OCI-LY3 (cell line): ENCODE results near the gene RNF121.

Experiments
- H2AFZ ChIP-seq: fragments of 200-600, 300-600 bp; shearing (Covaris generic); 2 replicates; pipeline ENCODE4 v1.6.0; 2014; ENCODE audit warnings: antibody characterized with exemption, low read depth, low read length
- H3K27ac ChIP-seq: fragments of 200-600, 300-600 bp; sonication (generic); 2 replicates; pipeline ENCODE4 v1.5.1; 2014; ENCODE audit warnings: mild to moderate bottlenecking, low read length, moderate library complexity, mixed read lengths
- H3K27me3 ChIP-seq: fragments of 200-600, 300-600 bp; sonication (generic); 2 replicates; pipeline ENCODE4 v1.6.1; 2014; ENCODE audit warnings: low read depth, low read length, mixed read lengths
- H3K36me3 ChIP-seq: fragments of 200-600, 300-600 bp; sonication (generic); replicated peaks from 2 replicates; pipeline ENCODE3; 2014; ENCODE audit warnings: low read depth, low read length, mixed read lengths
- H3K4me1 ChIP-seq: fragments of 300-600, 200-600 bp; sonication (generic); 2 replicates; pipeline ENCODE4 v1.6.1; 2014; ENCODE audit warnings: low read length, mixed read lengths
- H3K4me2 ChIP-seq: fragments of 200-600, 300-600 bp; sonication (generic); 2 replicates; pipeline ENCODE4 v1.6.1; 2014; ENCODE audit warnings: low read length, mixed read lengths
- H3K4me3 ChIP-seq: fragments of 300-600, 200-600 bp; sonication (generic); 2 replicates; pipeline ENCODE4 v1.5.1; 2014; ENCODE audit warnings: antibody characterized with exemption, mild to moderate bottlenecking, low read length, moderate library complexity
- H3K79me2 ChIP-seq: fragments of 300-600, 200-600 bp; shearing (Covaris generic); 2 replicates; pipeline ENCODE4 v1.6.1; 2014; ENCODE audit warnings: mild to moderate bottlenecking, low read length, mixed read lengths
- H3K9ac ChIP-seq: fragments of 300-600, 200-600 bp; shearing (Covaris generic); 2 replicates; pipeline ENCODE4 v1.6.0; 2014; ENCODE audit warnings: mild to moderate bottlenecking, low read length, moderate library complexity
- H3K9me3 ChIP-seq: fragments of 200-600, 300-600 bp; shearing (Covaris generic); 2 replicates; pipeline ENCODE4 v1.6.1; 2014; ENCODE audit warnings: low read length, mixed read lengths; ENCODE audit not compliant: insufficient read depth
- H4K20me1 ChIP-seq: fragments of 200-600, 300-600 bp; sonication (generic); 2 replicates; pipeline ENCODE4 v1.6.1; 2016; ENCODE audit warnings: low read length, mixed read lengths; ENCODE audit not compliant: insufficient read depth
- EZH2phosphoT487 ChIP-seq: fragments of 200-600 bp; shearing (Covaris generic); IDR thresholded peaks from 2 replicates; pipeline ENCODE4 v1.6.1; 2018; ENCODE audit warnings: antibody characterized with exemption, mixed run types, low read depth
- TF ChIP-seq, protein P1 (sequence below): fragments of 200-600, 300-600 bp; sonication (generic); IDR thresholded peaks from 2 replicates; pipeline ENCODE4 v1.5.1; 2014; ENCODE audit warnings: antibody characterized with exemption, low read length, low read depth

The RNF121 gene

GRCh38 chr11:72001834-72002591 lies 73.2 kb downstream of the RNF121 start:
- Histone ChIP-seq H3K4me1 (peaks cover 24% of the 10 kb centered on the region), H3K36me3 (peaks cover 61% of the 10 kb centered on the region), H3K4me2 (no peak overlapping the region), H3K4me3 (no peak overlapping the region), H3K9ac (no peak overlapping the region), H2AFZ (no peak overlapping the region), H3K79me2 (no peaks in the 10 kb centered on the region), H3K27ac (no peak overlapping the region), H3K27me3 (no peaks in the 10 kb centered on the region), H4K20me1 (no peaks in the 10 kb centered on the region), H3K9me3 (no peaks in the 10 kb centered on the region)
- TF ChIP-seq, protein P1, sequence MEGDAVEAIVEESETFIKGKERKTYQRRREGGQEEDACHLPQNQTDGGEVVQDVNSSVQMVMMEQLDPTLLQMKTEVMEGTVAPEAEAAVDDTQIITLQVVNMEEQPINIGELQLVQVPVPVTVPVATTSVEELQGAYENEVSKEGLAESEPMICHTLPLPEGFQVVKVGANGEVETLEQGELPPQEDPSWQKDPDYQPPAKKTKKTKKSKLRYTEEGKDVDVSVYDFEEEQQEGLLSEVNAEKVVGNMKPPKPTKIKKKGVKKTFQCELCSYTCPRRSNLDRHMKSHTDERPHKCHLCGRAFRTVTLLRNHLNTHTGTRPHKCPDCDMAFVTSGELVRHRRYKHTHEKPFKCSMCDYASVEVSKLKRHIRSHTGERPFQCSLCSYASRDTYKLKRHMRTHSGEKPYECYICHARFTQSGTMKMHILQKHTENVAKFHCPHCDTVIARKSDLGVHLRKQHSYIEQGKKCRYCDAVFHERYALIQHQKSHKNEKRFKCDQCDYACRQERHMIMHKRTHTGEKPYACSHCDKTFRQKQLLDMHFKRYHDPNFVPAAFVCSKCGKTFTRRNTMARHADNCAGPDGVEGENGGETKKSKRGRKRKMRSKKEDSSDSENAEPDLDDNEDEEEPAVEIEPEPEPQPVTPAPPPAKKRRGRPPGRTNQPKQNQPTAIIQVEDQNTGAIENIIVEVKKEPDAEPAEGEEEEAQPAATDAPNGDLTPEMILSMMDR = no peak
- no peak for TF ChIP-seq EZH2phosphoT487

GRCh38 chr11:72002841-72003775 lies 74.3 kb downstream of the RNF121 start:
- no peak overlapping the region for H3K4me3 ChIP-seq
- no peak overlapping the region for H3K27ac ChIP-seq
- no peaks in the 10 kb centered on the region for H3K79me2 ChIP-seq
- H3K4me1 ChIP-seq = peaks cover 16% of the 10 kb centered on the region
- no peak overlapping the region for H2AFZ ChIP-seq
- H3K9ac ChIP-seq = no peak overlapping the region
- no peaks in the 10 kb centered on the region for H3K9me3 ChIP-seq
- no peak overlapping the region for H3K4me2 ChIP-seq
- no peak for TF ChIP-seq EZH2phosphoT487
- TF ChIP-seq, protein P1 = no peak
- no peaks in the 10 kb centered on the region for H3K27me3 ChIP-seq
- peaks cover 71% of the 10 kb centered on the region for H3K36me3 ChIP-seq
- no peaks in the 10 kb centered on the region for H4K20me1 ChIP-seq

- H3K27me3 ChIP-seq = no peaks in the 10 kb centered on the region
- no peak overlapping the region for H3K9ac ChIP-seq
- no peaks in the 10 kb centered on the region for H3K79me2 ChIP-seq
- peaks cover 9% of the 10 kb centered on the region for H3K4me1 ChIP-seq
- H3K36me3 ChIP-seq = peaks cover 78% of the 10 kb centered on the region
- no peaks in the 10 kb centered on the region for H3K9me3 ChIP-seq
- H3K4me2 ChIP-seq = no peak overlapping the region
- no peak for TF ChIP-seq EZH2phosphoT487
- TF ChIP-seq, protein P1 = no peak
- H3K27ac ChIP-seq = no peak overlapping the region
- no peak overlapping the region for H3K4me3 ChIP-seq
- no peak overlapping the region for H2AFZ ChIP-seq
- H4K20me1 ChIP-seq = no peaks in the 10 kb centered on the region
Observed at GRCh38 chr11:72003776-72004171, 74.9 kb downstream of the RNF121 start.
